Panc1 (cell line): ENCODE results near the gene PGRMC2.

ENCODE experiments used
- POLR2AphosphoS5 ChIP-seq: IDR thresholded peaks from 2 replicates; pipeline ENCODE4 v1.6.1; 2012; ENCODE audit warnings: mild to moderate bottlenecking, low read depth, low read length, moderate library complexity
- SIN3A ChIP-seq: IDR thresholded peaks from 2 replicates; pipeline ENCODE4 v1.6.1; 2012; ENCODE audit warnings: low read depth, mild to moderate bottlenecking, low read length, moderate library complexity, borderline replicate concordance; ENCODE audit not compliant: insufficient read depth
- TF ChIP-seq, protein P1 (sequence below): fragments of 450-650 bp; IDR thresholded peaks from 2 replicates; pipeline ENCODE4 v1.5.1; 2017; ENCODE audit warnings: mild to moderate bottlenecking

DNA sequence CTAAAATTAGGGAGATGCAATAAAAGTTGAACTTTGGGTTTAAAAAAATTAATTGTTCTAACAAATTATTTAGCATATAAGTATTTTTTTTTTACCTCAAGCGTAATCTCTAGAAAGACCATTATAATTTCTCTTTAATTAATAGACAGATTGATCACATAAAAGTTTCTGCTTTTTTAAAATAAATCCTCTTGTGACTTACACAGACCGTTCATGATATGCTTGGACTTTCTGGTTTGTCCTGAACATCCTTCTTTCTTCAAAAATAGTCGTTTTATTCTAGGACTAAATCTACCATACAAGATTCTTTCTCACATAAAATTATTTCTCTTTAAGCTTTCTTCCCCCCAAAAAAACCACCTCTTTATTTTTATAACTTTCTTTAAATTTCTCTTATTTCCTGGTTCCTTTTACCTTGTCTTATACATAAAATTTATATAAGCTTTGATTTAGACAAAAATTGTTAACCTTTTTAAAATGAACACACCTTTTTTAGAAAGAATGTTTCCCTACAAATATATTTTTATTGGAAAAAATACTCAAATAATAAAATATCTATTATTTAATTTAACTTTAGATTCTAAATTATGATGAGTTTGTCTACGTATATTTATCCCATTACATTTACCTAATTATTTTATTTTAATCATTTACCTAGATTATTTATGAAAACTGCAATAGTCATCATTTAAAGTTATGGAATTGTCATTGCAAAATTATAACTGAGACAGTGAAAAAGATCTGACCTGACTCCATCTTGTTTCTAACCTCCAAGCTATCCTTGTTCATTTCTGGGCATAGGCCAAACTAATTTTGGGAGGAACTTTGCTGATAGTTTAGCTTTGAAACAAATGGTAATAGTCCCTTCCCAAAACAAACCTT lies 37.6 kb downstream of the PGRMC2 start:
- TF ChIP-seq, protein P1, sequence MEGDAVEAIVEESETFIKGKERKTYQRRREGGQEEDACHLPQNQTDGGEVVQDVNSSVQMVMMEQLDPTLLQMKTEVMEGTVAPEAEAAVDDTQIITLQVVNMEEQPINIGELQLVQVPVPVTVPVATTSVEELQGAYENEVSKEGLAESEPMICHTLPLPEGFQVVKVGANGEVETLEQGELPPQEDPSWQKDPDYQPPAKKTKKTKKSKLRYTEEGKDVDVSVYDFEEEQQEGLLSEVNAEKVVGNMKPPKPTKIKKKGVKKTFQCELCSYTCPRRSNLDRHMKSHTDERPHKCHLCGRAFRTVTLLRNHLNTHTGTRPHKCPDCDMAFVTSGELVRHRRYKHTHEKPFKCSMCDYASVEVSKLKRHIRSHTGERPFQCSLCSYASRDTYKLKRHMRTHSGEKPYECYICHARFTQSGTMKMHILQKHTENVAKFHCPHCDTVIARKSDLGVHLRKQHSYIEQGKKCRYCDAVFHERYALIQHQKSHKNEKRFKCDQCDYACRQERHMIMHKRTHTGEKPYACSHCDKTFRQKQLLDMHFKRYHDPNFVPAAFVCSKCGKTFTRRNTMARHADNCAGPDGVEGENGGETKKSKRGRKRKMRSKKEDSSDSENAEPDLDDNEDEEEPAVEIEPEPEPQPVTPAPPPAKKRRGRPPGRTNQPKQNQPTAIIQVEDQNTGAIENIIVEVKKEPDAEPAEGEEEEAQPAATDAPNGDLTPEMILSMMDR, result no peak
- TF ChIP-seq POLR2AphosphoS5, result no peak
- TF ChIP-seq SIN3A, result no peak
